Right forelimb (tissue), 1 donor: Measurements from ENCODE around the gene CDC14A.
"Not testable (repeated sequence)": the region's sequence is repeated elsewhere in the genome, so short reads cannot be mapped to it uniquely, and the experiment has no call there.

ENCODE experiments used
- DNase-seq: peaks from one replicate; pipeline ENCODE4 v3.0.0-alpha.2; 2018

CDC14A gene

GRCh38 chr1:100364697-100365096 lies 12.4 kb downstream of the CDC14A start:
- DNase-seq = no peak

- DNase-seq = no peak
These were observed 13.9 kb downstream of the CDC14A start for GRCh38 chr1:100366209-100366525.

- DNase-seq = not testable (repeated sequence)
These were observed 17.0 kb downstream of the CDC14A start for GRCh38 chr1:100369339-100369738.

GRCh38 chr1:100373953-100374352 lies 21.6 kb downstream of the CDC14A start:
- DNase-seq = not testable (repeated sequence)

- DNase-seq = not testable (repeated sequence)
These were observed 24.6 kb downstream of the CDC14A start for GRCh38 chr1:100376890-100377289.

- DNase-seq = no peak
These were observed 25.5 kb downstream of the CDC14A start for GRCh38 chr1:100377590-100378361.

- DNase-seq = no peak
These were observed 26.6 kb downstream of the CDC14A start for GRCh38 chr1:100378956-100379355.

- no peak for DNase-seq
These were observed 28.3 kb downstream of the CDC14A start for GRCh38 chr1:100380635-100381034.

- no peak for DNase-seq
These were observed 30.4 kb downstream of the CDC14A start for GRCh38 chr1:100382657-100383056.

GRCh38 chr1:100383743-100384405 lies 31.6 kb downstream of the CDC14A start:
- no peak for DNase-seq

- DNase-seq = no peak
These were observed 34.9 kb downstream of the CDC14A start for GRCh38 chr1:100387209-100387608.

GRCh38 chr1:100387657-100388350 lies 35.5 kb downstream of the CDC14A start:
- no peak for DNase-seq

- no peak for DNase-seq
These were observed 38.2 kb downstream of the CDC14A start for GRCh38 chr1:100390531-100390930.

GRCh38 chr1:100391675-100392074 lies 39.4 kb downstream of the CDC14A start:
- DNase-seq = no peak

- DNase-seq = no peak
These were observed 40.5 kb downstream of the CDC14A start for GRCh38 chr1:100392756-100393155.

- no peak for DNase-seq
These were observed 42.0 kb downstream of the CDC14A start for GRCh38 chr1:100394285-100394684.

- DNase-seq = no peak
These were observed 43.6 kb downstream of the CDC14A start for GRCh38 chr1:100395913-100396312.

GRCh38 chr1:100396651-100397050 lies 44.3 kb downstream of the CDC14A start:
- no peak for DNase-seq

GRCh38 chr1:100397681-100398080 lies 45.4 kb downstream of the CDC14A start:
- no peak for DNase-seq

GRCh38 chr1:100398648-100399047 lies 46.3 kb downstream of the CDC14A start:
- DNase-seq = no peak

- no peak for DNase-seq
These were observed 48.1 kb downstream of the CDC14A start for GRCh38 chr1:100400404-100400803.

- no peak for DNase-seq
These were observed 52.5 kb downstream of the CDC14A start for GRCh38 chr1:100404821-100405220.

- DNase-seq = not testable (repeated sequence)
These were observed 53.6 kb downstream of the CDC14A start for GRCh38 chr1:100405902-100406301.

- not testable (repeated sequence) for DNase-seq
These were observed 55.1 kb downstream of the CDC14A start for GRCh38 chr1:100407390-100407789.
